ENCODE results near the gene BCAS3.
A peak's percentile ranks its signal among the peaks of the same experiment; 100 is the strongest.
"Not testable (repeated sequence)": the region's sequence is repeated elsewhere in the genome, so short reads cannot be mapped to it uniquely, and the experiment has no call there.

BCAS3 gene

GRCh38 chr17:61357061-61357460 is 679.4 kb downstream of the BCAS3 start:
- not testable (repeated sequence) for DNase-seq

- not testable (repeated sequence) for DNase-seq
Observed at GRCh38 chr17:61359513-61359912, 681.9 kb downstream of the BCAS3 start.

GRCh38 chr17:61360318-61360943 is 682.8 kb downstream of the BCAS3 start:
- no peak for DNase-seq

GRCh38 chr17:61361084-61361483 is 683.4 kb downstream of the BCAS3 start:
- no peak for DNase-seq

GRCh38 chr17:61362396-61362795 is 684.7 kb downstream of the BCAS3 start:
- DNase-seq, result peak; percentile 80

GRCh38 chr17:61362852-61363600 is 685.4 kb downstream of the BCAS3 start:
- DNase-seq, result no peak

GRCh38 chr17:61363601-61364462 is 686.2 kb downstream of the BCAS3 start:
- DNase-seq, result no peak

- no peak for DNase-seq
Observed at GRCh38 chr17:61364463-61364846, 686.8 kb downstream of the BCAS3 start.

GRCh38 chr17:61366076-61366714 is 688.5 kb downstream of the BCAS3 start:
- peak; percentile 46 for DNase-seq

GRCh38 chr17:61366715-61367413 is 689.2 kb downstream of the BCAS3 start:
- peak; percentile 24 for DNase-seq

GRCh38 chr17:61368049-61368831 is 690.6 kb downstream of the BCAS3 start:
- DNase-seq, result no peak

- DNase-seq, result no peak
Observed at GRCh38 chr17:61368832-61369450, 691.3 kb downstream of the BCAS3 start.

- DNase-seq, result no peak
Observed at GRCh38 chr17:61369751-61370150, 692.1 kb downstream of the BCAS3 start.

GRCh38 chr17:61371179-61371578 is 693.5 kb downstream of the BCAS3 start:
- no peak for DNase-seq

GRCh38 chr17:61371606-61372005 is 694.0 kb downstream of the BCAS3 start:
- DNase-seq, result no peak

GRCh38 chr17:61372436-61372835 is 694.8 kb downstream of the BCAS3 start:
- DNase-seq, result no peak

- no peak for DNase-seq
Observed at GRCh38 chr17:61376931-61377838, 699.5 kb downstream of the BCAS3 start.

- no peak for DNase-seq
Observed at GRCh38 chr17:61378658-61379456, 701.2 kb downstream of the BCAS3 start.
